HEK293 (cell line): ENCODE measurements around the gene NANOS1.
"Not testable (repeated sequence)": the region's sequence is repeated elsewhere in the genome, so short reads cannot be mapped to it uniquely, and the experiment has no call there.

Experiments
- MYNN ChIP-seq: fragments of 450-650 bp; formaldehyde crosslinking; IDR thresholded peaks from 2 replicates; pipeline ENCODE4 v1.5.1; 2016; ENCODE audit warnings: missing biosample characterization, missing genetic modification characterization, borderline replicate concordance
- TCF7L2 ChIP-seq: IDR thresholded peaks from 2 replicates; pipeline ENCODE4 v1.6.1; 2011; ENCODE audit warnings: low read depth, mild to moderate bottlenecking, inconsistent platforms, low read length, moderate library complexity, borderline replicate concordance
- ZBTB21 ChIP-seq: fragments of 450-650 bp; formaldehyde crosslinking; IDR thresholded peaks from 2 replicates; pipeline ENCODE4 v1.5.1; 2017; ENCODE audit warnings: missing biosample characterization, missing genetic modification characterization
- ZNF747 ChIP-seq: fragments of 450-650 bp; formaldehyde crosslinking; IDR thresholded peaks from 2 replicates; pipeline ENCODE4 v1.5.1; 2016; ENCODE audit warnings: missing biosample characterization, missing genetic modification characterization
- TF ChIP-seq, protein P1 (sequence below): fragments of 450-650 bp; formaldehyde crosslinking; IDR thresholded peaks from 2 replicates; pipeline ENCODE4 v1.5.1; 2016; ENCODE audit warnings: missing biosample characterization, missing genetic modification characterization
- TF ChIP-seq, protein P2 (sequence below): fragments of 450-650 bp; formaldehyde crosslinking; IDR thresholded peaks from 2 replicates; pipeline ENCODE4 v1.5.1; 2016; ENCODE audit warnings: missing biosample characterization, missing genetic modification characterization
- TF ChIP-seq, protein P3 (sequence below): fragments of 450-650 bp; formaldehyde crosslinking; IDR thresholded peaks from 2 replicates; pipeline ENCODE4 v1.5.1; 2016; ENCODE audit warnings: missing biosample characterization, missing genetic modification characterization, low read depth
- TF ChIP-seq, protein P4 (sequence below): fragments of 450-650 bp; formaldehyde crosslinking; IDR thresholded peaks from 2 replicates; pipeline ENCODE4 v1.5.1; 2017; ENCODE audit warnings: missing biosample characterization, missing genetic modification characterization

DNA sequence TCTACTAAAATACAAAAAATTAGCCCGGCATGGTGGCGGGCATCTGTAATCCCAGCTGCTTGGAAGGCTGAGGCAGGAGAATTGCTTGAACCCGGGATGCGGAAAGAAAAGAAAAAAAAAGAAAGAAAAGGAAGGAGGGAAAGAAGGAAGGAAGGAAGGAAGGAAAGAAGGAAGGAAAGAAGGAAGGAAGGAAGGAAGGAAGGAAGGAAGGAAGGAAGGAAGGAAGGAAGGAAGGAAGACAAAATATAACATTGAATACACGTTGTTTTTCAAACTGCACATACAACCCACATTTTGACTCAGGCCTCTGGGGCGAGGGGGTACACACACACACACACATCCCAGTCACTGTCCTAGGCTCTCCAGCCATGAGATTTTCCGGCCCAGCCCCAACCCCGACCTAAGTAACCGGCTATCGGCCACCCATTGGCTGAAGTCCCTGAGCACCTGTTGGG lies 1.0 kb upstream of the NANOS1 start:
- not testable (repeated sequence) for TF ChIP-seq MYNN (tag by site-specific recombination); TCF7L2; ZBTB21 (tag by site-specific recombination); ZNF747
- TF ChIP-seq, protein P1, sequence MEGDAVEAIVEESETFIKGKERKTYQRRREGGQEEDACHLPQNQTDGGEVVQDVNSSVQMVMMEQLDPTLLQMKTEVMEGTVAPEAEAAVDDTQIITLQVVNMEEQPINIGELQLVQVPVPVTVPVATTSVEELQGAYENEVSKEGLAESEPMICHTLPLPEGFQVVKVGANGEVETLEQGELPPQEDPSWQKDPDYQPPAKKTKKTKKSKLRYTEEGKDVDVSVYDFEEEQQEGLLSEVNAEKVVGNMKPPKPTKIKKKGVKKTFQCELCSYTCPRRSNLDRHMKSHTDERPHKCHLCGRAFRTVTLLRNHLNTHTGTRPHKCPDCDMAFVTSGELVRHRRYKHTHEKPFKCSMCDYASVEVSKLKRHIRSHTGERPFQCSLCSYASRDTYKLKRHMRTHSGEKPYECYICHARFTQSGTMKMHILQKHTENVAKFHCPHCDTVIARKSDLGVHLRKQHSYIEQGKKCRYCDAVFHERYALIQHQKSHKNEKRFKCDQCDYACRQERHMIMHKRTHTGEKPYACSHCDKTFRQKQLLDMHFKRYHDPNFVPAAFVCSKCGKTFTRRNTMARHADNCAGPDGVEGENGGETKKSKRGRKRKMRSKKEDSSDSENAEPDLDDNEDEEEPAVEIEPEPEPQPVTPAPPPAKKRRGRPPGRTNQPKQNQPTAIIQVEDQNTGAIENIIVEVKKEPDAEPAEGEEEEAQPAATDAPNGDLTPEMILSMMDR (tag by site-specific recombination) = not testable (repeated sequence)
- TF ChIP-seq, protein P2, sequence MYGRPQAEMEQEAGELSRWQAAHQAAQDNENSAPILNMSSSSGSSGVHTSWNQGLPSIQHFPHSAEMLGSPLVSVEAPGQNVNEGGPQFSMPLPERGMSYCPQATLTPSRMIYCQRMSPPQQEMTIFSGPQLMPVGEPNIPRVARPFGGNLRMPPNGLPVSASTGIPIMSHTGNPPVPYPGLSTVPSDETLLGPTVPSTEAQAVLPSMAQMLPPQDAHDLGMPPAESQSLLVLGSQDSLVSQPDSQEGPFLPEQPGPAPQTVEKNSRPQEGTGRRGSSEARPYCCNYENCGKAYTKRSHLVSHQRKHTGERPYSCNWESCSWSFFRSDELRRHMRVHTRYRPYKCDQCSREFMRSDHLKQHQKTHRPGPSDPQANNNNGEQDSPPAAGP (tag by site-specific recombination) = not testable (repeated sequence)
- TF ChIP-seq, protein P3, sequence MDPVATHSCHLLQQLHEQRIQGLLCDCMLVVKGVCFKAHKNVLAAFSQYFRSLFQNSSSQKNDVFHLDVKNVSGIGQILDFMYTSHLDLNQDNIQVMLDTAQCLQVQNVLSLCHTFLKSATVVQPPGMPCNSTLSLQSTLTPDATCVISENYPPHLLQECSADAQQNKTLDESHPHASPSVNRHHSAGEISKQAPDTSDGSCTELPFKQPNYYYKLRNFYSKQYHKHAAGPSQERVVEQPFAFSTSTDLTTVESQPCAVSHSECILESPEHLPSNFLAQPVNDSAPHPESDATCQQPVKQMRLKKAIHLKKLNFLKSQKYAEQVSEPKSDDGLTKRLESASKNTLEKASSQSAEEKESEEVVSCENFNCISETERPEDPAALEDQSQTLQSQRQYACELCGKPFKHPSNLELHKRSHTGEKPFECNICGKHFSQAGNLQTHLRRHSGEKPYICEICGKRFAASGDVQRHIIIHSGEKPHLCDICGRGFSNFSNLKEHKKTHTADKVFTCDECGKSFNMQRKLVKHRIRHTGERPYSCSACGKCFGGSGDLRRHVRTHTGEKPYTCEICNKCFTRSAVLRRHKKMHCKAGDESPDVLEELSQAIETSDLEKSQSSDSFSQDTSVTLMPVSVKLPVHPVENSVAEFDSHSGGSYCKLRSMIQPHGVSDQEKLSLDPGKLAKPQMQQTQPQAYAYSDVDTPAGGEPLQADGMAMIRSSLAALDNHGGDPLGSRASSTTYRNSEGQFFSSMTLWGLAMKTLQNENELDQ = not testable (repeated sequence)
- TF ChIP-seq, protein P4, sequence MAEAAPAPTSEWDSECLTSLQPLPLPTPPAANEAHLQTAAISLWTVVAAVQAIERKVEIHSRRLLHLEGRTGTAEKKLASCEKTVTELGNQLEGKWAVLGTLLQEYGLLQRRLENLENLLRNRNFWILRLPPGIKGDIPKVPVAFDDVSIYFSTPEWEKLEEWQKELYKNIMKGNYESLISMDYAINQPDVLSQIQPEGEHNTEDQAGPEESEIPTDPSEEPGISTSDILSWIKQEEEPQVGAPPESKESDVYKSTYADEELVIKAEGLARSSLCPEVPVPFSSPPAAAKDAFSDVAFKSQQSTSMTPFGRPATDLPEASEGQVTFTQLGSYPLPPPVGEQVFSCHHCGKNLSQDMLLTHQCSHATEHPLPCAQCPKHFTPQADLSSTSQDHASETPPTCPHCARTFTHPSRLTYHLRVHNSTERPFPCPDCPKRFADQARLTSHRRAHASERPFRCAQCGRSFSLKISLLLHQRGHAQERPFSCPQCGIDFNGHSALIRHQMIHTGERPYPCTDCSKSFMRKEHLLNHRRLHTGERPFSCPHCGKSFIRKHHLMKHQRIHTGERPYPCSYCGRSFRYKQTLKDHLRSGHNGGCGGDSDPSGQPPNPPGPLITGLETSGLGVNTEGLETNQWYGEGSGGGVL (tag by site-specific recombination) = not testable (repeated sequence)
